ENCODE data around the gene IDH2.
A peak's percentile ranks its signal among the peaks of the same experiment; 100 is the strongest.

Gene IDH2

DNA sequence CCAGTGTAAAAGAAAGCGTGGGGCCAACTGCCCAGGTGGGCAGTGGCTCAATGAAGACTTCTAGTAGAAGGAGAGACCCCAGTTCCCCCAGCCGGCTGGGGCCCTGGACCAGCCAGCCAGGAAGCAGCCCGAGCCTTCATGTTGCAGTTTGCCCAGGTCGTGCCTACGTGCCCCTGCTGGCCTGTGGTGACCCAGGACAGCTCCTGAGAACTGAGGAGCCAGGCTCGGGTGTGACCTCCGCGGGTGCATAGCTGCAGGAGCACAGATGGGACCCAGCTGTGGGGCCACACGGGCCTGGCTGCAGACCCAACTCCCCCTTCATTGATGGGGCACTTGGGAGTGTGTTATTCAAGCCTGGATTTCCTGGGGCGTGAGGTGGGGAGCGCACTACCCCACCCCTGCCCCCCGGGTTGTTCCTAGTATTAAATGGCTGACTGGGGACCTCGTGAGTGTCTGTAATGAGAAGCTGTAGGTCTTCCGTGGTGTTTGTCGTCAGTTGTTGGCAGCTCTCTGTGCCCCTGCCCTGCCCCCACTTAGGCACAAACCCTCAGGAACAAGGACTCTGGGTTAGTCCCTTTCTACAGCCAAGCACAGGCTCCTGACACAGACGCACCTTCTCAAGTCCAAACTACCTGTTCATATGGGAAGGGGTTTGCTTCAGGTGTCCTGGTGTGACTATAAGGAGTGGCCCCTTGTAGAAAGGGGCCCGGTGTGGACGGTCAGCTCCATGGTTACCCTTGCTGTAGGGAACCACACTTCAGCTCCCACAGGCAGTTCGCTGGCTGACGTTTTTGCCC is 39.1 kb downstream of the IDH2 start:
- no peak for DNase-seq

DNA sequence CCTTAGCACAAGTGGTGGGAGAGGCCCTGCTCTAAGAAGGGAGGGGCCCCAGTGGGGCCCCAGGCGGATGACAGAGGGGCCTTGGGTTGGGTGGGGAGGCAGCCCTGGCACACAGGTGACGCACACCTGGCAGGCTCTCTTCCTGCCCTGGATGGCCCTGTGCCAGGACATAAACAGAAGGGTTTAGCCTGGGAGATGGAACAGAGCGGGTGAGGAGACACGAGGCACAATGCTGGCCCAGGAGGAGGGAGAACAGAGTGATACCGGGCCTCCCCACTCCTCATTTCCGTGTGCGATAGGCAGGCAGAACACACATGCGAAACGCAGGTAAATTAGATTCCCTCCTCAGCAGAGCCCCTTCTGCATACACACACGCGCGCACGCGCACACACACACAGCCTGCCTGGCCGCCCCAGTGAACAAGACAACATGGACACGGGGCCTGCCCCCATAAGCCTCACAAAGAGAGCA is 39.8 kb downstream of the IDH2 start:
- DNase-seq, result no peak

DNA sequence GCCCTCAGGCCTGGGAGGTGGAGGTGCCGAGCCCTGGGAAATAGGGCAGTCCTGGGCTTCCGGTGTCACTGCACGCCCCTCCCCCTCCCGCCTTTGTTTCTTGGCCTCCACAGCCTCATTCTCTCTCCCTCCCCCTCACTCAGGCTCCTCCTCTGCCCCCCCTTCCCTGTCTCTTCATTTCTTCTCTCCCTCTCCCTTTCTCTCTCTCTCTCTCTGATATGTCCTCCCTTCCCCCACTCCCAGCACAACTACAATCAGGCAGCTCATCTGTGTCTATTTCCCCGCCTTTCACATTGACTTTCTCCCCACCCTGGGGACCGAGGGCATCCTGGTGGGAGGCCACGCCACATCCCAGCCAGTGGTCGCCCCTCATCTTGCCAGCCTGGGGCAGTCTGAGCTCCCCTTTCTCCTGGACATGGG is 40.2 kb downstream of the IDH2 start:
- DNase-seq, result no peak

DNA sequence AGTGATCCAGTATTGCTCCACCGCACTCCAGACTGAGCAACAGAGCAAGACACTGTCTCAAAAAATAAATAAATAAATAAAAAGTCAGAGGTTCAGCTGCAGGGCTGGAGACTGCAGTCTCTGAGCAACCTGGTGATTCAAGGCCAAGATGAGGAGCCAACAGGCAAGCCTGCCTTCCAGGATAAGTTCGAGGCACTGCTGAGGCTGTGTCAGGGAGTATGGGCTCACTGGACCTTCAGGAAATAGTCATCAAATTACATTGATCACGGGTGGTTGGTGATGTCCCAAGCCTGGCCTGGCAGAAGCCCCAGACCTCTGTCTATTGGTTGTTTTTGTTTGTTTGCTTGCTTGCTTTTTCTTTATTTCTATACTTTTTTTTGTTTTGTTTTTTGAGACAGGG is 41.5 kb downstream of the IDH2 start:
- no peak for DNase-seq

DNA sequence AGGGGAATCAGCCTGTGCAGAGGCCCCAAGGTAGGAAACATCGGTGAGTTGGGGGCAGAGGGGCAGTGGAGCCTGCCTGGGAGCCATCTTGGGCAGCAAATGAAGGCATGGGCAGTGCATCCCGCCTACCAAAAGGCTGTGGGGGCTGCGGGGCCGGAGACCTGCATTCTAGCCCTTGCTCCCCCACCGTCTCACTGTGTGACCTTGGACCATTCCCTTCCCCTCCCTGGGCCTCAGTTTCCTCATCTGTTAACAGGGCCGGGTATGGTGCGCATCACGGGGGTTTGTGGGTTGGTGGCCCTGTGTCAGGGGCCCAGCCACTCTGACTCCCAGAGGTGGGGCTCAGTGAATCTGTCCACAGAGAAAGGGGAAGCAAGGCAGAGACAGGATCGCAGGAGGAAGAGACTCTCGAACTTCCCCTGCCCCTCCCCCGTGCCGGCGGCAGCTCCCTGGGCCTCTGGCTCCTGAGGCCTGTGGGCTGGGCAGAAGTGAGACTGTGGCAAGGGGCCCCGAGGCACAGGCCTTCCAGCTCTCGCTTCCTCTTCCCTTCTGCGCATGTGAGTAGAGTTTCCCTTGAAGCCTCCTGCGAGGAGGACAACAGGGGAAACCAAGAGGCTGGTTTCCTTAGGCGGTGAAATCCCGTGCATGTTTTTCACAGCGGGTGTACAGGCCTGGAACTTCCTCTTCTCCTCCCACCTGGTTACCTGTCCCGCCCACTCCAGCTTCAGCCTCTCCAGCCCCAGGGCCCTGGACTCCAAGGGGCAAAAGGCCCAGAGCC is 42.9 kb downstream of the IDH2 start:
- no peak for DNase-seq

DNA sequence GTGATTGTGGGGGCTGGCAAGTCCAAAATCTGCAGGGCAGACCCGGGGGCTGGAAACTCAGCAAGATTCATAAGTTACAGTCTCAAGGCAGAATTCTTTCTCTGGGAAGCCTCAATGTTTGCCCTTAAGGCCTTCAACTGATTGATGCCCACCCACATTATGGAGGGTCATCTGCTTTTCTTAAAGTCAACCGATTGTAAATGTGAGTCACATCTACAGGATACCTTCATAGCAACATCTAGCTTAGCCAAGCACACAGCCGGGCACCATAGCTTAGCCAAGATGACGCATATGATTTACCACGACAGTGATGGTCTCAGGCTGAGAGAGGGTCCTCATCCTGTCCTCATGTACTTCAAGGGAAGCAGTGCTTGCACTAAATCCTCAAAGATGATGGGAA is 43.5 kb downstream of the IDH2 start:
- DNase-seq, result no peak

DNA sequence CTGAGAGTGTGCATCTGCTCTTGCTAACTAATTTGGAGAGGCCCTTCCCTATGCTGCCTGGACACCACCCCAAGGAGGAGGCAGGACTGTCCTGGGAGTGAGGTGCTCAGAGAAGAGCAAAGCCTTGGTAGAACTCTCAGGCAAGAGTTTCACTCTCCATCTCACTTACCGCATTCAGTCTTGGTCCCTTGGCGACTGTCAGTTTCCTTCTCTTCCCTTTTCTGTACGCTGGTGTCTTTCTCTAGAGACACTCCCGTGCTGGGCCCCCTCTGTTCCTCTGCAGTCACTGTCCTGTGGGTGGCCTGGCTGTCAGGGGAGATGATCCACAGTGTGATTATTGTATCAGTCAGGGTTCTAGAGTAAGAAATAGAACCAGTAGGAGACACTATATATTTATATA is 44.0 kb downstream of the IDH2 start:
- DNase-seq, result no peak

DNA sequence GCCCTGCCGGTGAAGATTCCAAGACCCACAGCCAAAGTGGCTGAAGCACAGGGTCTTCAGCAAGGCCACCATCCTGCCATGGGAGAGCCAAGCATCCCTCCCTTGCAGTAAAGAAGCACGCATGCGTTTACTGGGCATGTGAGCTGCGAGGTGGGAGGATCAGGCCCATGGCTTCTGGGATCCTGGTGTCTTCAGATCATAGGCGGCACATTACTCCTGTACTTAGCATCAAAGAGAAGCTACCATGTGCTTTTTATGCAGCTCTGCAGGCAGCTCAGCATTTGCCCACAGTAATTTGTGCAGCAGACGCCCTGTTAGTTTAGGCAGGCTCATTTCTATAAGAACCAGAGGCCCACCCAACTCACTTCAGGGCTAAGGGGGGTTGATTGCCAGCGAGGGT is 45.7 kb downstream of the IDH2 start:
- DNase-seq, result no peak

DNA sequence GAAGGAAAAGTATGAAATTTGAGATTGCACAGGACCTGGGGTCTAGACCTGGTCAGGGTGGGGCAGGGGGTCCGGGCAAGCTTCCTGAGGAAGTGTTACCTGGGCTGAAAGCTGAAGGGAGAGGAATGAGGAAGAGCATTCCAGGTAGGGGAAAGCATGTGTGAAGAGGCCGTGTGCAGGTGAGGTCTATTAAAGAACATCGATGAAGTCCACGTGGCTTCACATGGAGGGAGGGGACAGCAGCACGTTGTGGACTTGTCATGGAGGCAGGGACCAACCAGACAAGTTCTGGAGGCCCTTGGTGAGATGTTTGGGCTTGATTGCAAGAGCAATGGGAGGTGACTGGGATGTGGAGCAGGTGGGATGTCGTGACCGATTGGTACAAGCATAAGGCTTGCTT is 47.1 kb downstream of the IDH2 start:
- no peak for DNase-seq

DNA sequence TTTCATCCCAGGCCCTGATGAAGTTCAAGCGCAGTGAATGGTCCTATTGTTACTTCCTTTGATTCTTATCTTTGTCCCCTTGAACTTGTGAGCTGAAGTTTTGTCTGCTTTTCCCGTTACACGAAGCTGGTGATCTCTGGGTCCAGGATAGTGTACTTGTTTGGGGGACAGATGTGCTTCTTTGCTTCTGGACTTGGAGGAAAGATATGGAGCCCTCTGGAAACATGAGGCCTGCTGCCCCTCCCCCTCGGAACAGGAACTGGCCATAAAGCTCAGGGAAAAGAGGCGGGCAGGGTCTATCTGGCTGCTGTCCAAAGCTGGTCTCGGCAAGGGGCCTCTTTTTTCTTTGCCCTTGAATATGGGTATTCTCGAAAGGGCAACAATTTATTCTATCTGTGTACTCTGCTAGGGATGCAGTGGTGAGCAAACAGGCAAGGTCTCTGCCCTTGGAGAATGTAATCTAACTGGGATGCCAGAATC is 47.6 kb downstream of the IDH2 start:
- DNase-seq, result no peak

DNA sequence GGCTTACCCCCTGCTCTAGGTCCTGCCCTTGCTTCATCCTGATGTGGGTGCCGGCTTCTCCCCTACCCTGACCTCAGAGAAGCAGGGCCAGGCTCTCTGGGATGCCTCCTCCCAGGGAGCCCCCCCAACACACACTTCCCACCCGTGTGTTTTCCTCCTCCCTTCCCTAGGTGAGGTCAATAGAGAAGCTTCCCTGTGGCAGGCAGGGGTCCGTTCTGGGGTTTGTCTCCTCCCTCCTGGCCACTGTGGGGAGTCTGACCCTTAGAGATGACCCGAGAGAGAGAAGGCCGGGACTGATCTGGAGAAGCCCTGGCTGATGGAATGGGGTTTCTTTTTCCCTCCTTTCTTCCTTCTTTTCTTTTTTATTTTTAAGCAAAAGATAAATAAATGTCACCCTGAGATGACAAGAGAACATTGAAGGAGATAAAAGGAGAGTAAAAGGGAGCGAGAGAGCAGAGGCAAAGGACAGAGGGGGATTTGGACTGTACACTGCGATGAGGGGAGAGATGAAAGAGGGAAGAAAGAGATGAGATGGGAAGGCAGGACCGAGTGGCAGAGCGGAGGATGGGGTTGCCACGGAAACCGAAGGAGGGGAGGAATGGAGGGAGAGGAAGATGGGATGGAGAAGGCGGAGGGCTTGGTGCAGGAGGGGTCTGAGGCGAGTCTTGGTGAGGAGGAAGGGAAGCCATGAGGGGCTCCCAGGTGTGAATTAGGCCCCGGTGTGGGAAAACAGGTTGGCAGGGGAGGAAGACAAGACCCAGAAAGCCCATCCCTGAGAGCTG is 48.4 kb downstream of the IDH2 start:
- DNase-seq, result no peak

DNA sequence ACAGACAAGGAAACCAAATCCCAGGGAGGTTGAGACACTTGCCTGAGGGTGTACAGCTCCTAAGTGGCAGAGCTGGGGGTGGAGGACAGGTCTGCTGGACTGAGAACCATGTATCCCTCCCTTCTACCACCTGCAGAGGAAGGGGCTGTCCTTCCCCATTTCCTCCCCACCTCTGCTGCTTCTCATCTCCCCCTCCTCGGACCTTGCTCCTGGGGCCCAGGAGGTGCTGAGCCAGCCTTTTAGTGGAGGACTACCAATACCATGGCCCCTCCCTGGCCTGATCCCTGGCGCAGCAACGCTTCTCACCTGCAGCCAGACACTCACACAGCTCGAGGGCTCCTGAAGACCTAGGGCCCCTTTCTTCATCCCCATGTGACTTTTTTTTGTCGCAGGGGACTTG is 50.4 kb downstream of the IDH2 start:
- DNase-seq, result no peak

DNA sequence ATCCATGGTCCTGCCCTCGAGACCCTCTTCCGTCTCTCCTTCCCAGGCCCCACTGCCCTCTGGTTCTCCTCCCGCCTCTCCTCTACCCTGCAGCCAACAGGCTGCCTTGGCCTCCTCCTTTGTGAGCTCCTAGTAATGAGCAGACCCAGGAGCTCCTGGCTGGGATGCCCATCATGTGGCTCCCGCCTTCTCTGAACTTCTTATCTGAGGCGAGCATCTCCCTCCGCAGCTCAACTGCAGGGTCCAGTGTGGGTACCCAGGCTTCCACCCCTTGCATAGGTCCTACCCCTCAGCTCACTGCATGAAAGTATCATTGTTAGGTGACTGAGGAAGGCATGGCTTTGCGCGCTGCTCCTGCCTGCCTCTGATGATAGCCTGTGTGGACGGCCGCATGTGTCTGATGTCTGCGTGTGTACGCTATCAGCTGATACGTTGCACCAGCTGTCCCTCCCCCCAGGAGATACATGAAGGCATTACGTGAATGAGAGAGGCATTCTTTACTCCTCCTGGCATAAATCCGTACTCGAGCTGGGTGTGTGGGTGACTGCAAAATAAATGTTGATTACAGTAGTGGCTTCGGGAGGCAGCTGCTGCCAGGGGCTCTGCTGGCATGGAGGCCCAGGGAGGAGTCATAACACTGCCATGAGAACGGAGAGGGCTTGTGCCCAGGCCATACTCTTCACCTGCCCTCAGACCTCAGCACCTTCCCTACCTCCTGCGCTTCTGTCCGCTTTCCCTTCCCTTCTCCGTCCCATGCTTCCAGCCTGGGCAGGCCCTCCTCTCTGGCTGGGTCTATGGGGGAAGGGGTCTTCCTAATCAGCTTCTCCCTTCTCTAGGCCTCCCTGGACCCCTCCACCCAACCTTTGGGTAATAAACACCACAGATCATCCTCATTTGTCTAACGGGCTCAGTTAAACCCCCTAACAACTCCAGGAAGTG is 52.3 kb downstream of the IDH2 start:
- no peak for DNase-seq

DNA sequence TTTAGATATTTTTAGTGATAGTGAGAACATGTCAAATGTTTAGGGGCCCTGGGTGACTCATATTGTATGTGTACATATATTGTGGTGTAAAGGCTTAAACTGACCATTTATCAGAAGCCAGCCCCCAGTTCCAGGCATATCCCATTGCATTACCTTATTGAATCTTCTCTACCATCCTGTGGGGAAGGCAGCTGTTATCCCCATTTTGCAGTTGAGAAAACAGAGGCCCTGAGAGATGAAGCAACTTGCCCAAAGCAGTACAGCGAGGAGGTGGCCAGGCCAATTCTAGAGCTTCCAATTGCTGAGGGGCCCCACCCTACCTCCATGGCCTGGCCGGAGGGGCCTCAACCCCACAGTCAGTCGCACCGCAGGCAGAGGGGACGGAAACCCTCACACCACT is 53.2 kb downstream of the IDH2 start:
- DNase-seq, result no peak

DNA sequence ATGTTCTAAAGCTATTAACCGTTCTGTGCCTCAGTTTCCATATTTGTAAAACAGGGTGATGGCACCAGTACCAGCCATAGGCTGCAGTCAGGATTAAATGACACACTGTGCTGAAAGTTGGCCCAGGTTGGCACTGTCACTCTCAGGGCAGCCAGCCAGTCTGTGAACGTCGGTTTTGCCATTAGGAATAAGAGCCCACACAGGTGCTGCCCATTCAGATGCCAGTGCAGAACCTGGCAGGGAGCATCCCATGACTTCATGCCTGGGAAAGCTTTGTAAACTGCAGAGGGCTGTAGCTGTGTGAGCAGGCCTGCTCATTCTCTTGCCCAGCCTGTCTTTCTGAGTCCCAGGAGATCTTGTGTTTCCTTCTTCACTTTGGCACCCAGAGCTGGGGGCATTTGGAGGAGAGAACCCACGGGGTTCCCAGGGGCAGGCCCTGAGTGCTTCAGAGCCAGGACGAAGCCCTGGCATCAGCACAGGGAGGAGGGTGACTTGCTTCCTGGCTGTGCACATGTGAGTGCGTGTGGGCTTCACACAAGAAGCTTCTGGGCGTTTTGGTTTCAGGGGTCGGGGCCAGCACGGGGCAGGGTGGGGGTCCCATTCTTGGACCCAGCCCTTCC is 54.2 kb downstream of the IDH2 start:
- peak; percentile 48 to 72 for DNase-seq

DNA sequence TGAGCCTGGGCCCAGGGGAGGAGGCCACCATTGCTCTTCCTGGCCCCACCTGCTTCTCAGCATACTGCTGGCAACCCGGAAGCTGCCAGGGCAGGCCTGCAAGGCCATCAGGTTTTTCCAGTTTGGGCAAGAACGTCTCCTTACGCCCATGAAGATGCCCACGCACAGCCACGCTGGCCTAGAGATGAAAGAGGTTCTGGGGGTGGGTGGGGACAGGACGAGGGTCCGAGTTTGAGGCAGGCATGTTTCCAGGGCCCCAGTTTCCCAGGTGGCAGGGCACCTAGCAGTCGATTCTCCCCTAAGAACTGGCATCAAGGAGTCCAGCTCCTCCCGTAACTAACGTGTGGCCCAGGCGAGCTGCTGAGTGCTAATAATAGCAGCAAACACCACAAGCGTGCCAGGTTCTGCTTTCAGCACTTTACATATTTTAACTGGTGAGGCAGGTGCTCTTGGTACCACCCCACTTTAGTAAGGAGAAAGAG is 55.3 kb downstream of the IDH2 start:
- no peak for DNase-seq

DNA sequence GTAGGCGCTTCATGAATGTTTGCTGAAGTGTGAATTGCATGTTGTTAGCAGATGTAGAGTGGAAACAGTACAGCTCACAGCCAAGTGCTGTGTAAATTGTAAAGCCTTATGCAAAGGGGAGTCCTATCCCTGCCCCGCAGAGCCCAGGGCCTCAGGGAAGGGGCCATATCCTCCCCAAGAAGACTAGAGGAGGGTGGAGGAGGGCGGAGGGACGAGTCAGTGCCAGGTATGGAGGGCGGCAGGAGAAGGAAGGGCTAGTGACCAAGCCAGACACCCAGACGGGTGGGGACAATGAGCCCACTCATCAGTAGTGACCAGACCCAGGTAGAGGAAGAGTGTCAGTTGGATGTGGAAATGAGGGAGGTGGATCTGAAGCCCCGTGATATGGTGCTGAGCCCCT is 56.0 kb downstream of the IDH2 start:
- DNase-seq, result no peak

DNA sequence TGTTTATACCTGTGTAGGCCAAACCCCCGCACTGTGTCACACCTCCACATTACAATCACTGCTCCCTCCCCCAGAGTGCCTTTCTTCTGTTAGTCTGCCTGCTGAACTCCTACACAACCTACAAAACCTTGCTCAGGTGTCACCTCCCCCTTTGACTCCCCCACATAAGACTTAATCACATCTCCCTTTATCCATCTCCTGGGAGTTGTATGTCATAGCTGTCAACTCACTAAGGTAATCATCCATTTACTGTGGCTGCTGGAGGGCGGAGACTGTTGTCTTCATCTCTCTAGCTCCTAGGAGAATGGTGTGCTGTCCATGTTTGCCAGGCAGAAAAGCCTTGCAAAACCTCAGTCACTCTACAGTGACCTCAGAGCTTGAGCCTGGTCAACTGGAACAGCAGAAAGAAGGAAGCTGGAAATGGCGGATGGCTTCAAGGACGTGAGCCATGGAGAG is 57.3 kb downstream of the IDH2 start:
- DNase-seq, result no peak

DNA sequence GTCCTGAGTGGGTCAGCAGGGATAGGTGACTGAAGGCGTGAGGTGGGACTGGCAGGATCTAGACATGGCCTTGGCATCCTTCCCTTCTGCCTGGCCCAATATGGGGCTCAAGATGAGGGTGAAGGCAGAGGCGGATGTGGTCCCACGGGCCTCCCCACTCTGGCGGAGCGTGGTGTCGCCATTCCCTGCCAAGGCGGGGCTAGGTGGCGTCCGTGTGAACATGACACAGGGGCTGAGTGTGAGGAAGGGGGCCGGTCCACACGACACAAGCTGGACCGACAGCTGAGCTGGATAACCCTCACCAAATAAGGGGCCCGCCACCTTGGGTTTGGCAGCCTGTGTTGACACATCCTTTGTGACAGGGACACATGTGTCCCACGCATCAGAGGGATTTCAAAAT is 58.1 kb downstream of the IDH2 start:
- no peak for DNase-seq

DNA sequence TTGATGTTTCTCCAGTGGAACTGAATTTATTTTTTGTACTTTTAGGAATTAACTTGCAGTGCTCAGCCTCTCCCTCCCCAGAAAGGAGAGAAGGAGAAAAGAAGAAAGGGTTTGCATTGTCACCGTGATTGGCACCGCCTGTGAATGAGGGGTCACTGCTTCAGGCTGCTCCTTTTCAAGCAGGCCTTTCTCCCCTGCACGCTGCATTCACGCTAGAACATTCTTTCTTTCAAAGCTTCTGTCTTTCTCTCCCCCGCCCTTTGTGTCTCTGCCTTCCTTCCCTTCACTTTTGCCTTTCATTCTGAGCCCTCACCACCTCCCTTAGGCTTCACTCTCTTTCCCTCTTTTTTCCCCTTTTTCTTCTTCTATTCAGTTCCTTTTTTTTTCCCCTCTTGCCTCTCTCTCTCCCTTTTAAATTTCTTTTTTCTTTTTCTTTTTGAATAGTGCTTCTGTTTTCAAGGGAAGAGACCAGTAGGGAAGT is 58.7 kb downstream of the IDH2 start:
- no peak for DNase-seq
